ENCODE results near the gene TET3. TPM values are rescaled to one million over a fixed set of nuclear protein-coding genes. Genes with fewer than 3 reads are reported as not detected.

Gene TET3
- total and polyA plus RNA-seq, 2 of the 4 experiments (the other 2 are of a cell fraction) = 1.6 to 1.8 TPM

DNA sequence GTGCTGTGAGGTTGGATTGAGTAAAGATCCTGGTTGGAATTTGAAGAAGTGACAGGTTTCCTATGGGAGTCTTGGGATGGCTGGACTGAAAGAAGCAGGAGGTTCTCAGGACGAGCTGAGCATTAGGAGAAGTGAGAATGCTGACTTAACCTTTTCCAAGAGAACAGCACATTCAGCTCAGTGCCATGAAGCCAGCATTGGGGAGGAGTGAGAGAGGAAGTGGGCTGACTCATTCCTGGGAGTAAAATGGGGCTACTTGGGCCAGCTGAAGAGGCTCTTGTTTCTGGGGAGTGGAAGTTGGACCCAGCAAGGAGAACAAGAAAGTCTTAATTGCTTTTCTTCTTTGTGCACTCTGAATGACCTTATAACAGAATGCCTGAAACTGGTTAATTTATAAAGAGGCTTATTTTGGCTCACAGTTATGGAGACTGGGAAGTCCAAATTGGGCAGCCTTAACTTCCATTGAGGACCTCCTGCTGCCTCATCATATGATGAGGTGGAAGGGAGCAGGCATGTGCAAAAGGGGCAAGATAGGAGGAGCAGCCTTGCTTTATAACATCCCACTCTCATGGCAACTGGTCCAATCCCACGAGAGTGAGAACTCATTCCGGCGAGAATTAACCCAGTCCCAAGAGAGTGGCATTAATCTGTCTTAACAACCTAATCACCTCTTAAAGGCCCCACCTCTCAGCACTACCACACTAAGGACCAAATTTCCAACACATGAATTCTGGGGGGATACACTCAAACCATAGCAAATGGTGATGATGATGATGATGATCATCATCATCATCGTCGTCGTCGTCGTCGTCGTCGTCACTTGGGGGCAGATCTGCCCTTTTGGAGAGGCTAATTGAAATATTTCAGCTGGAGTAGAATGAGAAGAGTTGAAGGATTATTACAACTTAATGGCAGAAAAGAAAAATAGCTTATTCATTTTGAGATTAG lies 31.9 kb upstream of the TET3 start:
- Histone ChIP-seq H4K91ac (ENCODE audit: insufficient read depth, low read depth, low read length) (no peak overlapping the region), H3K4me3 (ENCODE audit: insufficient read depth, low read depth, low read length) (no peak overlapping the region), H2BK20ac (ENCODE audit: low read depth, low read length) (no peak overlapping the region), H3K14ac (replicated peaks; ENCODE audit: low read depth, low read length) (no peak overlapping the region), H3K9ac (ENCODE audit: low read depth, low read length) (no peak overlapping the region), H3K4me2 (ENCODE audit: low read depth, low read length) (no peak overlapping the region), H3K79me1 (ENCODE audit: low read depth in 1 of 2, low read length in 2 of 2) (peaks cover 31 to 71% of the 10 kb centered on the region in 2 experiments), H4K8ac (ENCODE audit: low read depth in 2 of 2, low read length in 2 of 2) (no peak overlapping the region), H3K4ac (ENCODE audit: low read depth, low read length) (no peak overlapping the region), H2BK120ac (ENCODE audit: low read depth, low read length) (no peak overlapping the region), H2BK5ac (ENCODE audit: low read depth, low read length, poor library complexity, severe bottlenecking) (no peak overlapping the region), H3K9me3 (ENCODE audit: control insufficient read depth, insufficient read depth, low read length) (no peaks in the 10 kb centered on the region), H2BK15ac (ENCODE audit: low read depth, low read length) (no peak overlapping the region), H2AFZ (replicated peaks; ENCODE audit: low read length, poor library complexity) (no peak overlapping the region), H3K36me3 (ENCODE audit: control insufficient read depth, insufficient read depth, low read length) (peaks cover 47% of the 10 kb centered on the region), H4K20me1 (ENCODE audit: insufficient read depth, low read length) (peaks cover 28% of the 10 kb centered on the region), H3K4me1 (ENCODE audit: control insufficient read depth, insufficient read depth, low read length) (peaks cover 2% of the 10 kb centered on the region; the same call in 1 of the 2 replicates), H3K23ac (ENCODE audit: low read depth, low read length) (no peak overlapping the region), H3K27ac (ENCODE audit: insufficient read depth, low read length) (no peak overlapping the region), H2AK5ac (ENCODE audit: low read depth, low read length) (0 out of 2 replicates have a peak overlapping the region, but pooled peaks have one; percentile 33), H2AK9ac (replicated peaks; ENCODE audit: low read depth, low read length, poor library complexity) (no peak overlapping the region), H3K27me3 (ENCODE audit: control insufficient read depth, insufficient read depth, low read length) (no peaks in the 10 kb centered on the region), H3K56ac (ENCODE audit: extremely low read depth, insufficient read depth, low read length) (no peak overlapping the region), H3K9me1 (ENCODE audit: insufficient read depth, low read length) (peaks cover 15% of the 10 kb centered on the region), H3K18ac (ENCODE audit: low read depth, low read length) (no peak overlapping the region), H4K5ac (ENCODE audit: low read depth, low read length) (no peak overlapping the region)
- peak; percentile 64 for DNase-seq
- TF ChIP-seq MAFK (IDR thresholded peaks at IDR 0.05; ENCODE audit: low read depth, low read length) (peak; percentile 57), RCOR1 (IDR thresholded peaks at IDR 0.05; ENCODE audit: insufficient replicate concordance, low read length) (no peak), CEBPB (IDR thresholded peaks at IDR 0.05; ENCODE audit: low read depth, low read length) (no peak)
- TF ChIP-seq, protein P1, sequence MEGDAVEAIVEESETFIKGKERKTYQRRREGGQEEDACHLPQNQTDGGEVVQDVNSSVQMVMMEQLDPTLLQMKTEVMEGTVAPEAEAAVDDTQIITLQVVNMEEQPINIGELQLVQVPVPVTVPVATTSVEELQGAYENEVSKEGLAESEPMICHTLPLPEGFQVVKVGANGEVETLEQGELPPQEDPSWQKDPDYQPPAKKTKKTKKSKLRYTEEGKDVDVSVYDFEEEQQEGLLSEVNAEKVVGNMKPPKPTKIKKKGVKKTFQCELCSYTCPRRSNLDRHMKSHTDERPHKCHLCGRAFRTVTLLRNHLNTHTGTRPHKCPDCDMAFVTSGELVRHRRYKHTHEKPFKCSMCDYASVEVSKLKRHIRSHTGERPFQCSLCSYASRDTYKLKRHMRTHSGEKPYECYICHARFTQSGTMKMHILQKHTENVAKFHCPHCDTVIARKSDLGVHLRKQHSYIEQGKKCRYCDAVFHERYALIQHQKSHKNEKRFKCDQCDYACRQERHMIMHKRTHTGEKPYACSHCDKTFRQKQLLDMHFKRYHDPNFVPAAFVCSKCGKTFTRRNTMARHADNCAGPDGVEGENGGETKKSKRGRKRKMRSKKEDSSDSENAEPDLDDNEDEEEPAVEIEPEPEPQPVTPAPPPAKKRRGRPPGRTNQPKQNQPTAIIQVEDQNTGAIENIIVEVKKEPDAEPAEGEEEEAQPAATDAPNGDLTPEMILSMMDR (conservative IDR thresholded peaks at IDR 0.05; ENCODE audit: low read depth, low read length) = no peak
- ChIA-PET CTCF (no interaction called here), POLR2A (ENCODE audit: unreplicated experiment) (no interaction called here)
- intact Hi-C loops (cut with micrococcal nuclease) = no loop called here
- no TSS peak for BruUV-seq (replicated peaks)
- dilution Hi-C loops (cut with HindIII; ENCODE audit: low sequenced_read_pairs, unreplicated experiment) = no loop called here
- in situ Hi-C loops (cut with MboI; ENCODE audit: low sequenced_read_pairs) = no loop called here
- ATAC-seq (ENCODE audit: low read depth) = peak; percentile 70
- WGBS, 2 experiments (ENCODE audit: extremely low coverage in 2 of 2, insufficient read length in 1 of 2) = no CpG with 5 or more reads among the region's 12 CpGs
